AG04450 (cell line): ENCODE measurements around the gene PSAT1. TPM values are rescaled to one million over a fixed set of nuclear protein-coding genes. Genes with fewer than 3 reads are reported as not detected.

Source experiments
- CTCF ChIA-PET: fragments of 300-600, 350-600 bp; formaldehyde crosslinking; extraction: SDS; loops from one replicate; lab custom pipeline; 2022; ENCODE audit warnings: antibody characterized with exemption, inconsistent platforms; lab: Charles Lee
- POLR2A ChIA-PET: fragments of 350-600 bp; formaldehyde crosslinking; extraction: SDS; loops from one replicate; lab custom pipeline; 2021; ENCODE audit warnings: antibody characterized with exemption, inconsistent platforms; lab: Yijun Ruan, JAX
- DNase-seq: peaks from one replicate; pipeline ENCODE4 v3.0.0-alpha.2; 2011; ENCODE audit warnings: low read depth, low spot score
- H3K27ac ChIP-seq: one replicate; pipeline ENCODE4 v1.5.1; 2012; ENCODE audit warnings: low read depth, low read length, control low read depth
- H3K27me3 ChIP-seq: one replicate; pipeline ENCODE4 v1.6.0; 2012; ENCODE audit warnings: low read length; ENCODE audit not compliant: control insufficient read depth, insufficient read depth
- H3K4me3 ChIP-seq: 2 replicates; pipeline ENCODE4 v1.5.1; 2011; ENCODE audit warnings: mild to moderate bottlenecking, low read depth, low read length, control low read depth
- H3K9me3 ChIP-seq: 2 replicates; pipeline ENCODE4 v1.5.1; 2012; ENCODE audit warnings: low read length; ENCODE audit not compliant: control insufficient read depth, insufficient read depth
- CTCF ChIP-seq: IDR thresholded peaks from 2 replicates; pipeline ENCODE4 v1.5.1; 2011; ENCODE audit warnings: low read depth, low read length, control low read depth, inconsistent platforms
- polyA plus RNA-seq: library from polyadenylated mRNA; depleted of rRNA; stranded (reverse); fragments of >200 nt; gene quantifications from 2 replicates; pipeline ENCODE4 v1.2.3, GENCODE V29; 2011

The PSAT1 gene
- polyA plus RNA-seq, 1 experiment: 271 TPM

GRCh38 chr9:78261403-78262001 is 35.4 kb upstream of the PSAT1 start:
- Histone ChIP-seq H3K27ac (no peak overlapping the region), H3K9me3 (no peaks in the 10 kb centered on the region), H3K27me3 (no peaks in the 10 kb centered on the region), H3K4me3 (no peak overlapping the region)
- TF ChIP-seq CTCF: peak; percentile 65
- DNase-seq: peak; percentile 8
- ChIA-PET CTCF (interaction anchor here (0.5 to 4.0 kb wide), 10 partner anchors 9 to 1572 kb away, joined by 3 to 34 read pairs (median 4); partner anchors contain the start of gene PSAT1), POLR2A (no interaction called here)

GRCh38 chr9:78262655-78263054 is 34.3 kb upstream of the PSAT1 start:
- H3K27ac ChIP-seq: no peak overlapping the region
- ChIA-PET POLR2A (no interaction called here), CTCF (interaction anchor here (1.1 to 4.0 kb wide), 3 partner anchors 10 to 107 kb away, joined by 7 to 34 read pairs (median 7); partner anchors contain the start of gene PSAT1)
- DNase-seq: no peak
- no peak overlapping the region for H3K4me3 ChIP-seq
- no peaks in the 10 kb centered on the region for H3K9me3 ChIP-seq
- no peaks in the 10 kb centered on the region for H3K27me3 ChIP-seq
- no peak for TF ChIP-seq CTCF

GRCh38 chr9:78267889-78268288 is 29.0 kb upstream of the PSAT1 start:
- TF ChIP-seq CTCF: no peak
- Histone ChIP-seq H3K27ac (no peak overlapping the region), H3K27me3 (no peaks in the 10 kb centered on the region), H3K9me3 (no peaks in the 10 kb centered on the region), H3K4me3 (no peak overlapping the region)
- POLR2A ChIA-PET: no interaction called here
- no peak for DNase-seq
- CTCF ChIA-PET: interaction anchor here (0.7 to 0.8 kb wide), 2 partner anchors 103 to 175 kb away, joined by 3 to 5 read pairs; no protein-coding TSS in a partner anchor

GRCh38 chr9:78269784-78270183 is 27.1 kb upstream of the PSAT1 start:
- no peak for DNase-seq

More at GRCh38 chr9:78269784-78270183, 27.1 kb upstream of the PSAT1 start:
- ChIA-PET POLR2A (no interaction called here), CTCF (interaction anchor here (0.6 kb wide), 1 partner anchor 28 kb away, joined by 5 read pairs; no protein-coding TSS in a partner anchor)
- H3K27ac ChIP-seq: no peak overlapping the region
- H3K4me3 ChIP-seq: no peak overlapping the region
- H3K9me3 ChIP-seq: no peaks in the 10 kb centered on the region
- H3K27me3 ChIP-seq: no peaks in the 10 kb centered on the region
- TF ChIP-seq CTCF: no peak
